ENCODE results near the gene CBLB.

Gene CBLB

GRCh38 chr3:105791919-105792786, 76.7 kb downstream of the CBLB start:
- TF ChIP-seq CTCF (conservative IDR thresholded peaks at IDR 0.05; ENCODE audit: low read depth, low read length), result no peak
- DNase-seq (ENCODE audit: low read depth), result peak; percentile 99

GRCh38 chr3:105791131-105791530, 77.7 kb downstream of the CBLB start:
- DNase-seq (ENCODE audit: low read depth), result peak; percentile 89
- no peak for TF ChIP-seq CTCF (conservative IDR thresholded peaks at IDR 0.05; ENCODE audit: low read depth, low read length)
- no peak overlapping the region for H3K4me3 ChIP-seq (ENCODE audit: low read depth, low read length)

More at GRCh38 chr3:105791919-105792786, 76.7 kb downstream of the CBLB start:
- H3K4me3 ChIP-seq (ENCODE audit: low read depth, low read length), result no peak overlapping the region

- DNase-seq (ENCODE audit: low read depth), result no peak
- TF ChIP-seq CTCF (conservative IDR thresholded peaks at IDR 0.05; ENCODE audit: low read depth, low read length), result no peak
- H3K4me3 ChIP-seq (ENCODE audit: low read depth, low read length), result no peak overlapping the region
These were observed 78.3 kb downstream of the CBLB start for GRCh38 chr3:105790534-105790933.

- TF ChIP-seq CTCF (conservative IDR thresholded peaks at IDR 0.05; ENCODE audit: low read depth, low read length), result no peak
- DNase-seq (ENCODE audit: low read depth), result no peak
- H3K4me3 ChIP-seq (ENCODE audit: low read depth, low read length), result no peak overlapping the region
These were observed 80.2 kb downstream of the CBLB start for GRCh38 chr3:105788593-105788992.

GRCh38 chr3:105787453-105787852, 81.4 kb downstream of the CBLB start:
- H3K4me3 ChIP-seq (ENCODE audit: low read depth, low read length), result no peak overlapping the region
- no peak for DNase-seq (ENCODE audit: low read depth)
- TF ChIP-seq CTCF (conservative IDR thresholded peaks at IDR 0.05; ENCODE audit: low read depth, low read length), result no peak

GRCh38 chr3:105786990-105787389, 81.8 kb downstream of the CBLB start:
- DNase-seq (ENCODE audit: low read depth), result no peak
- H3K4me3 ChIP-seq (ENCODE audit: low read depth, low read length), result no peak overlapping the region
- no peak for TF ChIP-seq CTCF (conservative IDR thresholded peaks at IDR 0.05; ENCODE audit: low read depth, low read length)

- no peak for DNase-seq (ENCODE audit: low read depth)
- H3K4me3 ChIP-seq (ENCODE audit: low read depth, low read length), result no peak overlapping the region
- TF ChIP-seq CTCF (conservative IDR thresholded peaks at IDR 0.05; ENCODE audit: low read depth, low read length), result no peak
These were observed 82.6 kb downstream of the CBLB start for GRCh38 chr3:105786241-105786640.

All from choroid plexus epithelial cell (primary cell).